GM12874 (cell line): ENCODE data around the gene GID8.

ENCODE experiments used
- CTCF ChIP-seq: IDR thresholded peaks from 2 replicates; pipeline ENCODE4 v1.5.1; 2011; ENCODE audit warnings: low read depth, mild to moderate bottlenecking, control low read depth, low read length, moderate library complexity; ENCODE audit not compliant: insufficient read depth

Gene GID8

GRCh38 chr20:62972845-62973745 is 35.1 kb downstream of the GID8 start:
- TF ChIP-seq CTCF: no peak

- no peak for TF ChIP-seq CTCF
Observed at GRCh38 chr20:62975251-62975760, 37.4 kb downstream of the GID8 start.

GRCh38 chr20:62975812-62976508 is 38.0 kb downstream of the GID8 start:
- no peak for TF ChIP-seq CTCF

- TF ChIP-seq CTCF: no peak
Observed at GRCh38 chr20:62976886-62977285, 38.9 kb downstream of the GID8 start.

GRCh38 chr20:62977613-62978560 is 39.9 kb downstream of the GID8 start:
- no peak for TF ChIP-seq CTCF

GRCh38 chr20:62978561-62978943 is 40.6 kb downstream of the GID8 start:
- TF ChIP-seq CTCF: no peak
